Measurements from ENCODE around the gene DENND4B.
"Not testable (repeated sequence)": the region's sequence is repeated elsewhere in the genome, so short reads cannot be mapped to it uniquely, and the experiment has no call there.

Gene DENND4B

GRCh38 chr1:153946622-153947241, at the start of gene DENND4B:
DENND4B (minus strand) TSS chr1:153946718; CDS start chr1:153944374, 2,344 bp downstream.
- peak; percentile 67 for DNase-seq

- DNase-seq = no peak
Observed at GRCh38 chr1:153995640-153996039, 49.1 kb upstream of the DENND4B start.

GRCh38 chr1:153995202-153995601, 48.7 kb upstream of the DENND4B start:
- DNase-seq = no peak

- DNase-seq = no peak
Observed at GRCh38 chr1:153991806-153992205, 45.3 kb upstream of the DENND4B start.

GRCh38 chr1:153991151-153991630, 44.7 kb upstream of the DENND4B start:
- DNase-seq = no peak

- DNase-seq = peak; percentile 100
Observed at GRCh38 chr1:153990468-153991150, 44.1 kb upstream of the DENND4B start, which contains the start of gene RPS27. RPS27 (plus strand) TSS chr1:153990762; CDS start chr1:153990797, 35 bp downstream.

- no peak for DNase-seq
Observed at GRCh38 chr1:153987621-153988020, 41.1 kb upstream of the DENND4B start.

GRCh38 chr1:153985941-153986761, 39.6 kb upstream of the DENND4B start, which contains the start of gene RAB13:
RAB13 (minus strand) TSS chr1:153986339; CDS start chr1:153986236, 103 bp downstream.
- DNase-seq = peak; percentile 79

- no peak for DNase-seq
Observed at GRCh38 chr1:153985341-153985912, 38.9 kb upstream of the DENND4B start.

GRCh38 chr1:153984123-153984894, 37.8 kb upstream of the DENND4B start:
- no peak for DNase-seq

- DNase-seq = not testable (repeated sequence)
Observed at GRCh38 chr1:153981735-153982134, 35.2 kb upstream of the DENND4B start.

GRCh38 chr1:153979091-153979490, 32.6 kb upstream of the DENND4B start:
- DNase-seq = not testable (repeated sequence)

GRCh38 chr1:153978274-153978909, 31.9 kb upstream of the DENND4B start:
- DNase-seq = no peak

- peak; percentile 89 for DNase-seq
Observed at GRCh38 chr1:153977250-153978240, 31.0 kb upstream of the DENND4B start, which contains the start of gene JTB. JTB (minus strand) TSS chr1:153977674; CDS start chr1:153977252, 422 bp downstream.

GRCh38 chr1:153976819-153977249, 30.3 kb upstream of the DENND4B start:
- no peak for DNase-seq

GRCh38 chr1:153973525-153973924, 27.0 kb upstream of the DENND4B start:
- no peak for DNase-seq

GRCh38 chr1:153973071-153973470, 26.6 kb upstream of the DENND4B start:
- no peak for DNase-seq

- no peak for DNase-seq
Observed at GRCh38 chr1:153970346-153970745, 23.8 kb upstream of the DENND4B start.

- DNase-seq = no peak
Observed at GRCh38 chr1:153968972-153969371, 22.5 kb upstream of the DENND4B start.

GRCh38 chr1:153968408-153968807, 21.9 kb upstream of the DENND4B start:
- no peak for DNase-seq
